Measurements from ENCODE around the gene DNMT3L.

DNA sequence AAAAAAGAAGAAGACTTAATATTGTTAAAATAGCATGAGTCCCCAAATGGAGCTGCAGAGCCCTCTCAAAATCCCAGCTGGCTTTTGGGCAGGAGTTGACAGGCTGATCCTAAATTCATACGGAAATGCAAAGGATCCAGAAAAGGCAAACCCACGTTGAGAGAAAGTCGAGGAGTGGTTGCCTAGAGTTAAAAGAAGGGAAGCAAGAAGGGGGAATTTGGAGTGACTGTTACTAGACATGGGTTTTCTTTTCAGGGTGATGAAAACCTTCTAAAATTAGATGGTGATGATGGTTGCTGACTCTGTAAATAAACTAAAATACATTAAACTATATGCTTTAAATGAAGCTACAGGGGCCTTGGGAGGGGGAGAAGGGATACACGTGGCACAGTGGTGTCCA is 1.6 kb downstream of the DNMT3L start:
- no peak for TF ChIP-seq POLR2A (IDR thresholded peaks at IDR 0.05)
- TF ChIP-seq, protein P1, sequence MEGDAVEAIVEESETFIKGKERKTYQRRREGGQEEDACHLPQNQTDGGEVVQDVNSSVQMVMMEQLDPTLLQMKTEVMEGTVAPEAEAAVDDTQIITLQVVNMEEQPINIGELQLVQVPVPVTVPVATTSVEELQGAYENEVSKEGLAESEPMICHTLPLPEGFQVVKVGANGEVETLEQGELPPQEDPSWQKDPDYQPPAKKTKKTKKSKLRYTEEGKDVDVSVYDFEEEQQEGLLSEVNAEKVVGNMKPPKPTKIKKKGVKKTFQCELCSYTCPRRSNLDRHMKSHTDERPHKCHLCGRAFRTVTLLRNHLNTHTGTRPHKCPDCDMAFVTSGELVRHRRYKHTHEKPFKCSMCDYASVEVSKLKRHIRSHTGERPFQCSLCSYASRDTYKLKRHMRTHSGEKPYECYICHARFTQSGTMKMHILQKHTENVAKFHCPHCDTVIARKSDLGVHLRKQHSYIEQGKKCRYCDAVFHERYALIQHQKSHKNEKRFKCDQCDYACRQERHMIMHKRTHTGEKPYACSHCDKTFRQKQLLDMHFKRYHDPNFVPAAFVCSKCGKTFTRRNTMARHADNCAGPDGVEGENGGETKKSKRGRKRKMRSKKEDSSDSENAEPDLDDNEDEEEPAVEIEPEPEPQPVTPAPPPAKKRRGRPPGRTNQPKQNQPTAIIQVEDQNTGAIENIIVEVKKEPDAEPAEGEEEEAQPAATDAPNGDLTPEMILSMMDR (IDR thresholded peaks at IDR 0.05) = no peak

Measured in stomach (tissue), 4 donors.